Breast epithelium (tissue), 3 donors: ENCODE data around the gene UBAC2.

Experiments used
- CTCF ChIP-seq, 3 donors: fragments of 450-650 bp; IDR thresholded peaks; one replicate each; pipeline ENCODE4 v1.5.1; 2016 to 2017; ENCODE audit warnings: antibody characterized with exemption in 3 of 3, mild to moderate bottlenecking in 3 of 3, moderate library complexity in 3 of 3
- POLR2A ChIP-seq: fragments of 450-650 bp; IDR thresholded peaks from one replicate; pipeline ENCODE4 v1.6.1; 2016; ENCODE audit warnings: antibody characterized with exemption, mild to moderate bottlenecking, moderate library complexity
- POLR2AphosphoS5 ChIP-seq, 3 donors: sonication (generic); formaldehyde crosslinking; IDR thresholded peaks; one replicate each; pipeline ENCODE4 v1.6.1; 2017; ENCODE audit warnings: antibody characterized with exemption in 3 of 3

- no peak for TF ChIP-seq POLR2A
- no peak for TF ChIP-seq CTCF (IDR thresholded peaks at IDR 0.05)
- TF ChIP-seq POLR2AphosphoS5 (IDR thresholded peaks at IDR 0.05) = no peak
Observed at GRCh38 chr13:99435998-99436397, 235.3 kb downstream of the UBAC2 start.
